Panc1 (cell line): ENCODE measurements around the gene PRPF18. TPM values are rescaled to one million over a fixed set of nuclear protein-coding genes. Genes with fewer than 3 reads are reported as not detected.

ENCODE experiments used
- ATAC-seq: fragments of 200-7000 bp; cut with Tn5 transposase; 2 replicates; pipeline ENCODE4 v1.9.1; 2020; ENCODE audit warnings: mild to moderate bottlenecking, moderate library complexity
- BruUV-seq: library from RNA; stranded (reverse); fragments of 400-500 nt; replicated peaks from 2 replicates; lab custom pipeline; 2021; lab: Mats Ljungman, UMichigan
- CTCF ChIA-PET: fragments of 300-600 bp; sonication (Branson Sonifier 250); formaldehyde crosslinking; loops from one replicate; lab custom pipeline; 2022; ENCODE audit warnings: antibody characterized with exemption; lab: Charles Lee
- POLR2A ChIA-PET: fragments of 300-600 bp; sonication (Branson Sonifier 250); formaldehyde crosslinking; loops from one replicate; lab custom pipeline; 2022; ENCODE audit warnings: antibody characterized with exemption; lab: Charles Lee
- DNase-seq: peaks from one replicate; pipeline ENCODE4 v3.0.0-alpha.2; 2010; ENCODE audit warnings: low read depth, low spot score
- H3K27ac ChIP-seq: 2 replicates; pipeline ENCODE4 v1.5.1; 2011; ENCODE audit warnings: mild to moderate bottlenecking, low read length, inconsistent platforms
- H3K27me3 ChIP-seq: fragments of 200-500 bp; sonication (Bioruptor generic); 2 replicates; pipeline ENCODE4 v1.6.0; 2014; ENCODE audit warnings: low read length, inconsistent platforms; ENCODE audit not compliant: control insufficient read depth, insufficient read depth
- H3K36me3 ChIP-seq: fragments of 200-500 bp; sonication (Bioruptor generic); 2 replicates; pipeline ENCODE4 v1.5.1; 2014; ENCODE audit warnings: inconsistent platforms, mild to moderate bottlenecking, low read length, moderate library complexity; ENCODE audit not compliant: control insufficient read depth, insufficient read depth
- H3K4me1 ChIP-seq: 2 replicates; pipeline ENCODE4 v1.5.1; 2011; ENCODE audit warnings: inconsistent platforms, mild to moderate bottlenecking, low read length, moderate library complexity; ENCODE audit not compliant: control insufficient read depth, insufficient read depth
- H3K4me3 ChIP-seq, 2 experiments: 2 replicates each; pipeline ENCODE4 v1.5.1; 2011 to 2012; ENCODE audit warnings: low read depth in 2 of 2, low read length in 2 of 2, mild to moderate bottlenecking in 2 of 2, inconsistent platforms in 1 of 2, moderate library complexity in 1 of 2
- H3K9me3 ChIP-seq: fragments of 200-500 bp; sonication (Bioruptor generic); 2 replicates; pipeline ENCODE4 v1.5.1; 2014; ENCODE audit warnings: low read depth, mild to moderate bottlenecking, inconsistent platforms, low read length, moderate library complexity; ENCODE audit not compliant: control insufficient read depth, insufficient read depth
- POLR2AphosphoS5 ChIP-seq: IDR thresholded peaks from 2 replicates; pipeline ENCODE4 v1.6.1; 2012; ENCODE audit warnings: mild to moderate bottlenecking, low read depth, low read length, moderate library complexity
- SIN3A ChIP-seq: IDR thresholded peaks from 2 replicates; pipeline ENCODE4 v1.6.1; 2012; ENCODE audit warnings: low read depth, mild to moderate bottlenecking, low read length, moderate library complexity, borderline replicate concordance; ENCODE audit not compliant: insufficient read depth
- TCF7L2 ChIP-seq: IDR thresholded peaks from 2 replicates; pipeline ENCODE4 v1.6.1; 2011; ENCODE audit warnings: mild to moderate bottlenecking, low read depth, low read length, inconsistent platforms
- in situ Hi-C: cut with HindIII; loops from 2 replicates; pipeline ENCODE4 v1.10.0; 2016; ENCODE audit warnings: low sequenced_read_pairs, low pct_unique_long_range_greater_than_20kb
- intact Hi-C: fragments of 100-400 bp; cut with micrococcal nuclease; formaldehyde crosslinking; loops from one replicate; pipeline ENCODE4 v1.10.0; 2022; ENCODE audit not compliant: unreplicated experiment
- total RNA-seq: library from RNA; stranded (reverse); gene quantifications from one replicate; pipeline ENCODE4 v1.2.1, GENCODE V29; 2021; ENCODE audit not compliant: unreplicated experiment
- TF ChIP-seq, protein P1 (sequence below), 2 experiments: IDR thresholded peaks; 2 replicates each; pipeline ENCODE4 v1.6.1; 2011 to 2012; ENCODE audit warnings: low read depth in 2 of 2, control low read depth in 1 of 2, low read length in 1 of 2, mild to moderate bottlenecking in 1 of 2, moderate library complexity in 1 of 2; ENCODE audit not compliant: insufficient read depth in 1 of 2
- TF ChIP-seq, protein P2 (sequence below): fragments of 450-650 bp; IDR thresholded peaks from 2 replicates; pipeline ENCODE4 v1.5.1; 2017; ENCODE audit warnings: mild to moderate bottlenecking

The PRPF18 gene
- total RNA-seq, 1 experiment from 2014 or later, result 12.0 TPM

DNA sequence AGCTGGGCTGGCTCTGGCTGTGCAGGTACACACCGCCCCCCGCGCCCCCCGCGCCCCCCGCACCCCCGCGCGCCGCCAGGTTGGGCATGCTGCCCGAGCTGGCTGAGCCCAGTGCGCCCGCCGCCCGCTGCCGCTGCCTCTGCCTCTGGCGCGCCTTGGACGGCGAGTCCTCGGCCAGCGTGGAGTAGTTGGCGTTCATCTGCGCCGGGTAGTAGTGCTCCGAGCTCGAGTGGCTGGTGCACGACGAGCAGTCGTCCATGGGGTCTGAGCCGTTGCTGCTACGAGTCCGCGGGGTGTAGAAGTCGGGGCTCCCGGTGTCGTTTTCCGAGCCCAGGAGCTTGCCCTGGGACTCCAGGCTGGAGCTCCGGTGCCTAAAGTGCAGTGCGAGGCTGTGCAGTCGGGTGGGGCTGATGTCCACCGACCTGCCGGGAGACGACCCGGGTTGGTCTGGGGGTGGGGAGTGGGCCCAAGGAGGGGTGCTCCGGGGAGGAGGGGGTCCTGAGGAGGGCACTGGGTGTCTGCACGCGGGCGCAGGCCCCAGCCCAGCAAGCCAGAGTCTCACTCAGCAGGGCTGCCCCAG, 70.4 kb downstream of the PRPF18 start:
- no peak for DNase-seq
- no peak for ATAC-seq

DNA sequence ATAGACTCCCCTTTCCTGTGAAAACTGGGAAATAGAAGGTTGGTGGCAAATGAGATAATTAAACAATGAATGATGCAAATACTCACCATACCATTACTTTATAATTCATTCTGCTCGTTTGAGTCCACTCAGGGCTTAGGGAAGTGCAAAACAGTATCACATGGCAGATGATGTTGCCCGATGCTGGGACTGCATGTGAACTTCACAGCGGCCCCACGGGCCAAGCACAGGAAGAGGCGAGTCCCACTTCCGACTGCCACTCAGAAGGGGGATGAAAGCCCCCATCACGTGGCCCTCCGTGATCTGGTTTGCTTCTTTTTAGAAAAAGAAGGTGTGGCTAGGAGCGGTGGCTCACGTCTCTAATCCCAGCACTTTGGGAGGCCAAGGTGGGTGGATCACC, 71.5 kb downstream of the PRPF18 start:
- intact Hi-C loops (no loop called here), in situ Hi-C loops (no loop called here)
- Histone ChIP-seq H3K27ac (no peak overlapping the region), H3K9me3 (no peaks in the 10 kb centered on the region), H3K4me1 (no peaks in the 10 kb centered on the region), H3K36me3 (no peaks in the 10 kb centered on the region), H3K27me3 (no peaks in the 10 kb centered on the region), H3K4me3 (no peak overlapping the region)
- POLR2A ChIA-PET, result no interaction called here
- CTCF ChIA-PET, result no interaction called here
- ATAC-seq, result no peak
- TF ChIP-seq SIN3A (no peak), POLR2AphosphoS5 (no peak), TCF7L2 (no peak)
- TF ChIP-seq, protein P1, sequence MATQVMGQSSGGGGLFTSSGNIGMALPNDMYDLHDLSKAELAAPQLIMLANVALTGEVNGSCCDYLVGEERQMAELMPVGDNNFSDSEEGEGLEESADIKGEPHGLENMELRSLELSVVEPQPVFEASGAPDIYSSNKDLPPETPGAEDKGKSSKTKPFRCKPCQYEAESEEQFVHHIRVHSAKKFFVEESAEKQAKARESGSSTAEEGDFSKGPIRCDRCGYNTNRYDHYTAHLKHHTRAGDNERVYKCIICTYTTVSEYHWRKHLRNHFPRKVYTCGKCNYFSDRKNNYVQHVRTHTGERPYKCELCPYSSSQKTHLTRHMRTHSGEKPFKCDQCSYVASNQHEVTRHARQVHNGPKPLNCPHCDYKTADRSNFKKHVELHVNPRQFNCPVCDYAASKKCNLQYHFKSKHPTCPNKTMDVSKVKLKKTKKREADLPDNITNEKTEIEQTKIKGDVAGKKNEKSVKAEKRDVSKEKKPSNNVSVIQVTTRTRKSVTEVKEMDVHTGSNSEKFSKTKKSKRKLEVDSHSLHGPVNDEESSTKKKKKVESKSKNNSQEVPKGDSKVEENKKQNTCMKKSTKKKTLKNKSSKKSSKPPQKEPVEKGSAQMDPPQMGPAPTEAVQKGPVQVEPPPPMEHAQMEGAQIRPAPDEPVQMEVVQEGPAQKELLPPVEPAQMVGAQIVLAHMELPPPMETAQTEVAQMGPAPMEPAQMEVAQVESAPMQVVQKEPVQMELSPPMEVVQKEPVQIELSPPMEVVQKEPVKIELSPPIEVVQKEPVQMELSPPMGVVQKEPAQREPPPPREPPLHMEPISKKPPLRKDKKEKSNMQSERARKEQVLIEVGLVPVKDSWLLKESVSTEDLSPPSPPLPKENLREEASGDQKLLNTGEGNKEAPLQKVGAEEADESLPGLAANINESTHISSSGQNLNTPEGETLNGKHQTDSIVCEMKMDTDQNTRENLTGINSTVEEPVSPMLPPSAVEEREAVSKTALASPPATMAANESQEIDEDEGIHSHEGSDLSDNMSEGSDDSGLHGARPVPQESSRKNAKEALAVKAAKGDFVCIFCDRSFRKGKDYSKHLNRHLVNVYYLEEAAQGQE (IDR thresholded peaks at IDR 0.05; ENCODE audit: insufficient read depth in 1 of 2, low read depth in 2 of 2, low read length in 1 of 2), result no peak
- no TSS peak for BruUV-seq
- no peak for DNase-seq

More for the DNA sequence above, 70.4 kb downstream of the PRPF18 start:
- H3K4me1 ChIP-seq, result no peaks in the 10 kb centered on the region
- no peaks in the 10 kb centered on the region for H3K27me3 ChIP-seq
- no peak for TF ChIP-seq SIN3A
- no peak for TF ChIP-seq TCF7L2
- TF ChIP-seq, protein P1 (IDR thresholded peaks at IDR 0.05; ENCODE audit: insufficient read depth in 1 of 2, low read depth in 2 of 2, low read length in 1 of 2), result no peak
- TF ChIP-seq, protein P2, sequence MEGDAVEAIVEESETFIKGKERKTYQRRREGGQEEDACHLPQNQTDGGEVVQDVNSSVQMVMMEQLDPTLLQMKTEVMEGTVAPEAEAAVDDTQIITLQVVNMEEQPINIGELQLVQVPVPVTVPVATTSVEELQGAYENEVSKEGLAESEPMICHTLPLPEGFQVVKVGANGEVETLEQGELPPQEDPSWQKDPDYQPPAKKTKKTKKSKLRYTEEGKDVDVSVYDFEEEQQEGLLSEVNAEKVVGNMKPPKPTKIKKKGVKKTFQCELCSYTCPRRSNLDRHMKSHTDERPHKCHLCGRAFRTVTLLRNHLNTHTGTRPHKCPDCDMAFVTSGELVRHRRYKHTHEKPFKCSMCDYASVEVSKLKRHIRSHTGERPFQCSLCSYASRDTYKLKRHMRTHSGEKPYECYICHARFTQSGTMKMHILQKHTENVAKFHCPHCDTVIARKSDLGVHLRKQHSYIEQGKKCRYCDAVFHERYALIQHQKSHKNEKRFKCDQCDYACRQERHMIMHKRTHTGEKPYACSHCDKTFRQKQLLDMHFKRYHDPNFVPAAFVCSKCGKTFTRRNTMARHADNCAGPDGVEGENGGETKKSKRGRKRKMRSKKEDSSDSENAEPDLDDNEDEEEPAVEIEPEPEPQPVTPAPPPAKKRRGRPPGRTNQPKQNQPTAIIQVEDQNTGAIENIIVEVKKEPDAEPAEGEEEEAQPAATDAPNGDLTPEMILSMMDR, result no peak
- no peak for TF ChIP-seq POLR2AphosphoS5
- POLR2A ChIA-PET, result no interaction called here
- H3K36me3 ChIP-seq, result no peaks in the 10 kb centered on the region
- no peak overlapping the region for H3K27ac ChIP-seq
- BruUV-seq, result no TSS peak
- CTCF ChIA-PET, result no interaction called here
- intact Hi-C loops, result no loop called here
- H3K4me3 ChIP-seq, result no peak overlapping the region
- H3K9me3 ChIP-seq, result no peaks in the 10 kb centered on the region
- in situ Hi-C loops, result no loop called here
